Stimulated activated CD4-positive, alpha-beta T cell treated with anti-CD3 and anti-CD28 coated beads, Interleukin-15, amount 100 ng/mL, for 1 hour (primary cell): ENCODE data around the gene XNDC1N.
A peak's percentile ranks its signal among the peaks of the same experiment; 100 is the strongest.
"Not testable (repeated sequence)": the region's sequence is repeated elsewhere in the genome, so short reads cannot be mapped to it uniquely, and the experiment has no call there.

Experiments
- DNase-seq, 2 donors: peaks; one replicate each; pipeline ENCODE4 v3.0.0-alpha.2; 2020; ENCODE audit warnings: low read depth in 1 of 2, low spot score in 1 of 2

Gene XNDC1N

DNA sequence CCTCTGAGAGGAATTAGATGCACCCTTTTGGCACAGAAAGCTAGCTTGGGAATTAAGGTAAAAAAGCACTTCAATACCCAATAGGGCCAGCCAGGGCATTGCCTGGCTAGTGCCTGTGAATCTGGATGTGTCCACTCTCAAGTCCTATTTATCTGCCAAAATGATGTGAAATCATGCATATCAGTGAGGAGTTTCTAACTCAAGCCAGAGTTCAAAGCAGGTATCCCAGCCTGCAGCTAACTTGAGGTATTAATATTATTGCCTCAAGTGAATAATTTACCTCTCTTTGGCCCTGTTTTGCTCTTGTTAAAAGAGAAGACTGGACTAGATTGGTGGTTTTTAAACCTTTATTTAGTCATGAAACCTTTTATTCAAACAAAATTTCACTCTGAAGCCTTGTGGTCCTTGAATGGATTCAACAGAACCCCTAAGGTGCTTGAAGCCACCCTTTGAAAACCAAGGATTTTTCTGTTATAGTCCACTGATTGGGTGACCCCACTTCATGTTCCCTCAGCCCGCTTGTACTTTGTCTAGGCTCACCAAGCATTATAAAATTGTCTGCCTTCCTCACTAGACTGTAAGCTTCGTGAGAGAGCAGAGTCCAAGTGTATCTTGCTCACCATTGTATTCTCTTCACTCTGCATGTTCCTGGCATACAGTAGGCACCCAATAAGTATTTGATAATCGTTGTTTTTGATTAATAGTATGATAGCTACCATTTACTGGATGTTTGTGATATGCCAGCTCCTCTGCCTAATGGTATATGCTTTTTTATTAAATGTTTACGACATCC is 4.9 kb upstream of the XNDC1N start:
- DNase-seq: no peak

DNA sequence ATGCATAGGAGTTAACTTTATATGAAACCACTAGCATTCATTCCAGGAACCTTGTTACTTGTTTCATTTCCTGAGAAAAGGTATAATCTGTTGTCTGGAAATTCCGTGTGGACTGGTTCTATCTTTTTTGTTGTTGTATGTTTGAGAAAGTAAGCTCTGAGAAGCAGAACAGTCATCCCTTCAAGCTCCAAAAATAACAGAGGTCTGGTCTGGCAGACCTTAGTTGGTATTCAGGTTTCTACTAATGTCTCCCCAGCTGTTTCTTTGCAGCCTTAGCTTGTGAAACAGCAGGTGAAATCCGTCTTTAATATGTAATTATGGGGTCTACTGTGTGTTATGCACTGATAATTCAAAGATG is 2.8 kb upstream of the XNDC1N start:
- DNase-seq: no peak

- no peak for DNase-seq
These were observed 2.3 kb upstream of the XNDC1N start for GRCh38 chr11:71930556-71931244.

- no peak for DNase-seq
These were observed 1.1 kb upstream of the XNDC1N start for GRCh38 chr11:71929491-71929890.

GRCh38 chr11:71928737-71929443 is 496 bp upstream of the XNDC1N start, which contains the start of gene RNF121:
RNF121 (plus strand) TSS chr11:71929046; CDS start chr11:71929062, 16 bp downstream.
- peak; percentile 90 to 94 for DNase-seq

DNA sequence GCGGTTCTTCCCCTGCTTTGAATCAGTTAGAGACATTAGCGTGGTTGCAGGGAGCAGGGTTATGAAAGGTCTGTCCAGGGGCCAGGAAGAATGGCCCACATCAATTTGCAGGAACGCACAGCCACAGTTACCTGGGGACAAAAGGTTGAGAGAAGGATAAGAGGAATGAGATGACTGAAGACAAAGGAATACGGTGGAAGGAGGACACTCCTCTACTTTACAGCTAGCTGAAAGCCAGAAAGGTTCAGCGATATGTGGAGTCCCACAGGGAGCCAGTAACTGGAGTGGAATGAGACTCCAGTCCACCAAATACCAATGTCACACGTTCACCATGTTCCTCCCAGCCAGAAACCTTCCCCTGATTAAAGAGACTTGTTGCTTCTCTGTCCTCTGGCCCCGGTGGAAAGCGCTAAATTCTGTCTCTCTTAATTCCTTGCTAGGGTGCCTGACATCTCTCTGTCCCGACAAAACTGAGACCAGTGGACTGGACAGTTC is 10.7 kb downstream of the XNDC1N start:
- DNase-seq: no peak

GRCh38 chr11:71914617-71915189 is 13.7 kb downstream of the XNDC1N start:
- DNase-seq: no peak

DNA sequence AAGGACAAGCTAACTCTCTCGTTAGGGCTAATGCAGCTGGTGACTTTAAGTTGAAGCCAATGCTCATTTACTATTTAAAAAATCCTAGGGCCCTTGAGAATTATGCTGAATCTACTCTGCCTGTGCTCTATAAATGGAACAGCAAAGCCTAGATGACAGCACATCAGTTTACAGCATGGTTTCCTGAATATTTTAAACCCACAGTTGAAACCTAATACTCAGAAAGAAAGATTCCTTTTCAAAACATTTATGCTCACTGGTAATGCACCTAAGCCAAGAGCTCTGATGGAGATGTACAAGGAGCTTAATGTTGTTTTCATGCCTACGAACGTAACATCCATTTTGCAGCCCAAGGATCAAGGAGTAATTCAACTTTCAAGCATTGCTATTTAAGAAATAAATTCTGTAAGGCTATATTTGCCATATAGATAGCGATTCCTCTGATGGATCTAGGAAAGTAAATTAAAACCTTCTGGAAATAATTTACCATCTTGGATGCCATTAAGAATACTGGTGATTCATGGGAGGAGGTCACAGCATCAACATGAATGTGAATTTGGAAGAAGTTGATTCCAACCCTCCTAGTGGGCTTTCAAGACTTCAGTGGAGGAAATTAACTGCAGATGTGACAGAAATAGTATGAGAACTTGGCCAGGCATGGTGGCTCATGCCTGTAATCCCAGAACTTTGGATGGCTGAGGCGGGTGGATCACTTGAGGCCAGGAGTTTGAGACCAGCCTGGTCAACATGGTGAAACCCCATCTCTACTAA is 14.5 kb downstream of the XNDC1N start:
- DNase-seq: no peak

DNA sequence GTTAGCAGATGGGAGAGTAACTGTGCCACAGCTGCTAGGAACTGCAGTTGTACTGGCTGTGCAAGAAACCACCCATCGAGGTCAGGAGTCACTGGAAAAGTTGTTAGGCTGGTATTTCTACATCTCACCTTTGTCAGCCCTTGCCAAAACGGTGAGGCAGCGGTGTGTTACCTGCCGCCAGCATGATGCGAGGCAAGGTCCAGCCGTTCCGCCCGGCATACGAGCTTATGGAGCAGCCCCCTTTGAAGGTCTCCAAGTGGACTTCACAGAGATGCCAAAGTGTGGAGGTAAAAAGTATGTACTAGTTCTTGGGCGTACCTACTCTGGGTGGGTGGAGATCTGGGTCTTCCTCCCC is 16.4 kb downstream of the XNDC1N start:
- DNase-seq: not testable (repeated sequence)

DNA sequence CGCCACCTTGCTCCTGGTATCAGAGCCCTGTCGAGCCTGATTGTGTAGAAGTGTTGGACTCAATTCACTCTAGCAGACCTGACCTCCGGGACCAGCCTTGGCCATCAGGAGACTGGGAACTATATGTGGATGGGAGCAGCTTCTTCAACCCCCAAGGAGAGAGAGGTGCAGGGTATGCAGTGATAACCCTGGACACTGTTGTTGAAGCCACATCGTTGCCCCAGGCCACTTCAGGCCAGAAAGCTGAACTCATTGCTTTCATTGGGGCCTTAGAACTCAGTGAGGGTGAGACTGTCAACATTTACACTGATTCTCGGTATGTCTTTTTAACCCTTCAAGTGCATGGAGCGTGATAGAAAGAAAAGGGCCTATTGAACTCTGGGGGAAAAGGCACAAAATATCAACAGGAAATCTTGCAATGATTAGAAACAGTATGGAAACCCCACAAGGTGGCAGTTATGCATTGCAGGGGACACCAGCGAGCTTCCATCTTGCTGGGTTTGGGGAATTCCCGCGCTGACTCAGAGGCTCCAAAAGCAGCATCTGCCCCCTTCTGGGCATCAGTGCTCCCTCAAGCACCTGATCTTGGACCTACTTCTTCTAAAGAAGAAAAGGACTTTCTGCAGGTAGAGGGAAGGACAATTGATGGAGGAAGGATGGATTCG is 16.9 kb downstream of the XNDC1N start:
- peak in 1 of 2 donors; percentile 62 for DNase-seq

- not testable (repeated sequence) for DNase-seq
These were observed 17.6 kb downstream of the XNDC1N start for GRCh38 chr11:71910775-71911174.

DNA sequence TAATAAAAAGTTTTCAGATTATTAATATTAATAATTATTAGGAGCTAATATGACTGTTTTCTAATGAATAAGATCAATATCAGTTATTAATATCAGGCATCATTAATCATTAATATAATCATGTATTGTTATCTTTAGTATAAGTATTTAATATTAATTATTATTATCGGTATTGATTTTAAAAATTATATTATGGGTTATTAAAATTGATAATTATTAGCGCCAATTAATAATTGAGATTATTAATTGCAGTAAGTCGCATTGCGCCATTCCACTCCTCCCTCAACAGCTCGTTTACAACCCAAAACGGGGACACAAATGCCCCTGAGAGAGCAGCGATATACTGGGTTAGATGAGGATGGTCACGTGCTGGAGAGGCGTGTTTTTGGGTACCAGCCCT is 20.2 kb downstream of the XNDC1N start:
- DNase-seq: no peak

DNA sequence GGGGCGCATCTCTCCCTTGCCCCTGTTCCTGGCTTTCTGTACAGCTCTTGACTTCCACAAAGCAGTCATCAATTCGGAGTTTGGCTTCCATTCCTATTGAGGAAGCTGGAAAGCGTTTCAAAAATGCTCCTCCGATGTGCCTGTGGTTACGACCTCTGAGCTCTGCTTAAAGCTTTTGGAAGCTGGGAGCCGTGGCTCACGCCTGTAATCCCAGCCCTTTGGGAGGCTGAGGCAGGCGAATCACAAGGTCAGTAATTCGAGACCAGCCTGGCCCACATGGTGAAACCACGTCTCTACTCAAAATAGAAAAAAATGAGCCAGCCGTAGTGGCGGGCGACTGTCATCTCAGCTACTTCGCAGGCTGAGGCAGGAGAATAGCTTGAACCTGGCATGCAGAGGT is 27.3 kb downstream of the XNDC1N start:
- not testable (repeated sequence) for DNase-seq

DNA sequence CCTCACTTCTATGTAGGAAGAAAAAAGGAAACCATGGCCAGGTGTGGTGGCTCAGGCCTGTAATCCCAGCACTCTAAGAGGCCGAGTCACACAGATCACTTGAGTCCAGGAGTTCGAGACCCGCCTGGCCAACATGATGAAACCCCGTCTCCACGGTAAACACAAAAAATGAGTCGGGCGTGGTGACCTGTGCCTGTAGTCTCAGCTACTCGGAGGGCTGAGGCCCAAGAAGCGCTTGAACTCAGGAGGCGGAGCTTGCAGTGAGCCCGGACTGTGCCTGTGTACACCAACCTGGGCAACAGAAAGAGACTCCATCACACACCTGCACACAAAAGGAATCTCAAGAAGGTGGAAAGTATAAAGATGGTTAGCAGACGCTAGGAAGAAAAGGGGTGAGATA is 32.4 kb downstream of the XNDC1N start:
- DNase-seq: no peak

- not testable (repeated sequence) for DNase-seq
These were observed 39.1 kb downstream of the XNDC1N start for GRCh38 chr11:71889181-71889872.

DNA sequence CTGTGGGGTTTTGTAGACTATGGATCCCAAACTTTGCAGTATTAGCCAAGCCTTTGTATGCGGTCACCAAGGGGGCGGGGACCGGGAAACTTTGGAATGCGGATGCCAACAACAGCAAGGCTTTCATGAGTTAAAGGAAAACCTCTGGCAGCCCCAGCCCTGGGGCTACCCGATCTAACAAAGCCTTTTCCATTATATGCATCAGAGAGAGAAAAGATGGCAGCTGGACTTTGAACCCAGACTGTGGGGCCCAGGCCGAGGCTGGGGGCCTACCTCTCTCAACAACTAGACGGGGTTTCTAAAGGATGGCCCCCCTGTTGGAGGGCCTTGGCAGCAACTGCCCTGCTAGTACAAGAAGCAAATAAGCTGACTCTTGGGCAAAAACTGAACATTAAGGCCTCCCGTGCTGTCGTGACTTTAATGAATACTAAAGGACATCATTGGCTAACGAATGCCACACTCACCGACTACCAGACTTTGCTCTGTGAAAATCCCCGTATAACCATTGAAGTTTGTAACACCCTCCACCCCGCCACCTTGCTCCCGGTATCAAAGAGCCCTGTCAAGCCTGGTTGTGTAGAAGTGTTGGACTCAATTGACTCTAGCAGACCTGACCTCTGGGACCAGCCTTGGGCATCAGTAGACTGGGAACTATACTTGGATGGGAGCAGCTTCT is 39.9 kb downstream of the XNDC1N start:
- not testable (repeated sequence) for DNase-seq

DNA sequence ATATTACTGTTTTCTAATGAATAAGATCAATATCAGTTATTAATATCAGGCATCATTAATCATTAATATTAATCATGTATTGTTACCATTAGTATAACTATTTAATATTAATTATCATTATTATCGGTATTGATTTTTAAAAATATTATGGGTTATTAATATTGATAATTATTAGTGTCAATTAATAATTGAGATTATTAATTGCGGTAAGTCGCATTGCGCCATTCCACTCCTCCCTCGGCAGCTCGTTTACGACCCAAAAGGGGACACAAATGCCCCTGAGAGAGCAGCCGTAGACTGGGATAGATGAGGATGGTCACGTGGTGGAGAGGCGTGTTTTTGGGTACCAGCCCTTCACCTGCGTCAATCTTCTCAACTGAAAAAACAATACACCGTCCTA is 42.6 kb downstream of the XNDC1N start:
- DNase-seq: not testable (repeated sequence)
